GM18520 (cell line): ENCODE results near the gene KIRREL3.

Experiments
- ATAC-seq: cut with Tn5 transposase; IDR thresholded peaks from one replicate; pipeline ENCODE4 v1.9.1; 2021; ENCODE audit not compliant: unreplicated experiment

KIRREL3 gene

GRCh38 chr11:126415128-126415527 is 585.4 kb downstream of the KIRREL3 start:
- no peak for ATAC-seq

- no peak for ATAC-seq
These were observed 586.0 kb downstream of the KIRREL3 start for GRCh38 chr11:126414615-126415014.

GRCh38 chr11:126413843-126414405 is 586.6 kb downstream of the KIRREL3 start:
- ATAC-seq: no peak

DNA sequence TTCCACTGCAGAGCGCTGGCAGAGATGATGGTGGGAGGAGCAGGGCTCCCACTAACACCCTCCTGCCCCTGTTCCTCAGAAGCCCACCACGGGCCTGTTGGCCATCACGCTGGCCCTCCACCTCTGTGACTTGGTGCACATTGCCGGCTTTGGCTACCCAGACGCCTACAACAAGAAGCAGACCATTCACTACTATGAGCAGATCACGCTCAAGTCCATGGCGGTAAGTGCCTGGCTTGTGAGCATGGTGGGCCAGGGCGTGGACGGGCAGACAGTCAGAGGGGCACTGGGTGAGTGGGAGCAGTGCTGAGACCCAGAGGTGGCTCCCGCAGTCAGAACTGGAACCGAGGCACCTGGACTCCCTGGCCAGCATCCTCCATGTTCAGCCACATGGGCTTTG is 587.1 kb downstream of the KIRREL3 start:
- no peak for ATAC-seq

- ATAC-seq: no peak
These were observed 588.6 kb downstream of the KIRREL3 start for GRCh38 chr11:126411971-126412381.

DNA sequence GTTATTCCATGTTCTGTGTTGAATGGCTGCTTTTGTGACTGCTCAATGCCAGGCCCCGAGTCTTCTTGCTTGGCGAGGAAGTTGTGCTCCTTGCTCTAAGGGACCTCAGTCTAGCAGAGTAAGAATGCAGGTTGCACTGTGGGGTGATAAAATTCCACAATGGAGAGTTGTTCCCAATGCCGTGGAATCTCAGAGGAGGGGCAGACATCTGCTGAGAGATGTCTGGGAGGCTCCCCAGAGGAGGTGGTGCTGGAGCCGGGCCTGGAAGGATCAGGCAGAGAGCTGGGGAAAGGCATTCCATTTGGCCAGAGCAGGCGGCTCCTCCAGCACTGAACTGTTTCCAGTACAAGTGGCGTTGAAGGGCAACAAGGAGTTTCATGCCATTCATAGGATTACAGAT is 589.9 kb downstream of the KIRREL3 start:
- no peak for ATAC-seq

DNA sequence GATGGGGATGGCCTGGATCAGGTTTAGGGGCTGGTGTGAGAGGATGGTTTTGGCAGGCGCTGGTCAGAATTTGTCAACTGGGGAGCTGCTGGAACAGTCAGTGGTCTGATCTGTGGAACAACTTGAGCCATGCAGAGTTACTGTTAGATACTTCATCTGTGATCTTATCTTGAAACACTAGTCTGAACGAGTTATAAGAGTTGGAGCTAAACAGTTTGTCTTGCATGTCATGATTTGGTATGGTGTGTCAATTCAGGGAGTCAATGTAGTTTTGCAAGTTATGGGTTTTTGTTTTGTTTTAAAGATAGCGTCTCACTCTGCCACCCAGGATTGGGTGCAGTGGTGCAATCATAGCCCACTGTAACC is 591.0 kb downstream of the KIRREL3 start:
- ATAC-seq: no peak

GRCh38 chr11:126408901-126409619 is 591.5 kb downstream of the KIRREL3 start:
- ATAC-seq: no peak

DNA sequence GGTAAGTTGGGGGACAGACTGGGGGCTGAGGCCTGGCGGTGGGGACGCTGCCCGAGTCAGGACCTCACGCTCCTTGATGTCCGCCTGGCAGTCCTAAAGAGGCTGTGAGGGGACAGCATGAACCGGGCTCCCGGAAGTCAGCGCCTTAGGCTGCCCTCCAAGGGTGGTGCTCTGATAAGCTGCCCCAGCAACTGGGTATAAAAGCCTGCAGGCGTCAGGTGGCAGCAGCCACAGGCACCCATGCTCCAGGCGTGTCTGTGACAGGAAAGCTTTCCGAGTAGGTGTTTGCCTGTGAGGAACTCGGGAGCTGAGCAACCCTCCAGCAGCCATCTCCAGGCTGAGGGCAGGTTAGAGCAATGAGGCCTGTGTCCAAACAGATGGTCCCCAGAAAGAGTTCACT is 592.1 kb downstream of the KIRREL3 start:
- no peak for ATAC-seq

DNA sequence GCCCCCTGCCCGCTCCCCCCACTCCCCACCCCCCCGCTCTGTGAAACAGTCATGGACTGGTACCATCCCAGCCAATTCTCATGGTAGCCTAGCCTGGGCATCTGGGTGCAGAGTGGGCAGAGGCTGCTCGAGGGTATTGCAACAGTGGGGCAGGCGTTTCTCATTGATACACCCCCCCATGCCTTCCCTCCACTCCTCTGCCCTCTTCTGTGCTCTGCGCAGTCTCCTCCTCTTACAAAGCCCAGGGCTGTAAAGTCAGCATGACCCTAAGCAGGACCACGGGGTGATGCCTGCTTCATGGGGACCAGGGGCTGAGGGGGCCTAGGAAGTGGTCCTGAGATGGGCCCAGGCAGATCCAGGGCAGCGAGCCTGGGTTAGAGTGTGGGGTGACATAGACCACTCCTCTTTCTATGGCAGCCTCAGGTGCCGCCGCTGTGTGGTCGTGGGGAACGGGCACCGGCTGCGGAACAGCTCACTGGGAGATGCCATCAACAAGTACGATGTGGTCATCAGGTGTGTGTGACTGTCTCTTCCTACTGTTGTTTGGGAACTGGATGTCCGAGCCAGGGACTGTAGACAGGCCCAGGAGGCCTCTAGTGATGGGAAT is 592.8 kb downstream of the KIRREL3 start:
- ATAC-seq: no peak

DNA sequence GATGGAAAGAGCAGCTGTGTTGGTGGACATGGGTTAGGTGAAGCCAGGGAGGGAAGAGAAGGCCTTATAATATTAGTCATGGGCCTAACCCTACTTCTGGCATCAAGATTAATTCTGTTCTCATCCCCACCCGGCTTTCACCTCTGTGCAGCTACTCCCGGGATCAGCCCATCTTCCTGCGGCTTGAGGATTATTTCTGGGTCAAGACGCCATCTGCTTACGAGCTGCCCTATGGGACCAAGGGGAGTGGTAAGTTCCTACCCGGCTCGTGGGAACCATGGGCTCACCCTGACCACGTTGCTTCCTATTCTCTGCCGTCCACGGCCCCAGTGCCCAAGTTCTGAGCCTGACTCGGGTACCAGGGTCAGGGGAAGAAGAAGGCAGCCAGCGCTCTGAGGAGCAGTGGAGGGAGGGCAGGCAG is 593.5 kb downstream of the KIRREL3 start:
- no peak for ATAC-seq

DNA sequence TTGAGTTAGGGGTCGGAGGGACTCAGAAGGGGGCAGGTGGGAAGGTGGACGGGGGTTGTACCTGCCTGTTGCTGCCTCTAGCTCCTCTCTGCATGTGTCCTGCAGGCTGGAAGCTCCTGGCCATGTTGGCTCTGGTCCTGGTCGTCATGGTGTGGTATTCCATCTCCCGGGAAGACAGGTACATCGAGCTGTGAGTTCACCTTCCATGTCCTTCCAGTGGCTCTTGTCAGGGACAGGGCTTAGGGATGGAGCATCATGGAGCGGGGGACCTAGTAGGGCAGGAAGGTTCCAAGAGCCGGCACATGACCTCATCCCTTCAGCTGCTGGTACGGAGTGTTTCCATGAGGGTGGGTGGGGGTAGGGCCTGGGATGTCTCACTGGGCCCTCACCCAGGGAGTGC is 594.2 kb downstream of the KIRREL3 start:
- no peak for ATAC-seq

DNA sequence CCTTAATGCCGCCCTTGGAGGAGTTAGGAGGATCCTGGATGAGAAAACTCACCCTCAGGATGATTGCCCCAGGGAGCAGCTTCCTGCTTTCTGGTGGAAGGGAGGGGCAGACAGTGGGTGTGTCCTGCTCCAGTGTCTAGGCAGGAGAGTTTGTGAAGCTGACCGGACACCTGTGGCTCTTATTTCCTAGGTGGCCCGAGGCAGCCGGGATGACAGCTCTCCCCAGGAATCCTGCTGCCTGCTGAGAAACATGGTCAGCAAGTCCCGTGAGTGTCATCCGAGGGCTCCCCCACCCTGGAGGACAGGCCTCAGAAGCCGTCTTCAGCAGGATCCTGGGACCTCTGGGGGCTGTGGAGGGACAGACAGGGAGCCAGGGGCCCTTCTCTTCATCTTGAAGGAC is 594.7 kb downstream of the KIRREL3 start:
- ATAC-seq: no peak

- ATAC-seq: no peak
These were observed 595.2 kb downstream of the KIRREL3 start for GRCh38 chr11:126405374-126405773.

DNA sequence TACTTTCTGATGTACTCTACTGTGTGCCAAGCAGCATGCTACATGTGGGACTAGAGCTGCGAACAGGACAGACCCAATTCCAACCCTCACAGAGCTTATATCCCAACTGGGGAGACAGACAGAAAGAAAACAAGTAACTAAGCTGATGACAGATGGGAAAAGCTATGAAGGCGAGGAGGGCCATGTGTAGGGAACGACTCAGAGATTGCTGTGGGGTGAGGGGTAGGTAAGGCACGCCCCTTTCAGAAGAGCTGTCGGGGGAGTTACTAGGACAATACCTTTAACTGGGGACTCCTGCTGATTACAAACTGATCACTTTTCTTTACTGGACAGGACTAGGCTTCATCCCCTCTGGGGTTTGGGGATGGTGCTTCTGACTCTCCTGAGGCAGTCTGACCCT is 596.2 kb downstream of the KIRREL3 start:
- ATAC-seq: no peak

GRCh38 chr11:126403658-126404057 is 596.9 kb downstream of the KIRREL3 start:
- ATAC-seq: peak; percentile 99

- no peak for ATAC-seq
These were observed 597.5 kb downstream of the KIRREL3 start for GRCh38 chr11:126403022-126403581.

- no peak for ATAC-seq
These were observed 600.1 kb downstream of the KIRREL3 start for GRCh38 chr11:126400479-126400878.

DNA sequence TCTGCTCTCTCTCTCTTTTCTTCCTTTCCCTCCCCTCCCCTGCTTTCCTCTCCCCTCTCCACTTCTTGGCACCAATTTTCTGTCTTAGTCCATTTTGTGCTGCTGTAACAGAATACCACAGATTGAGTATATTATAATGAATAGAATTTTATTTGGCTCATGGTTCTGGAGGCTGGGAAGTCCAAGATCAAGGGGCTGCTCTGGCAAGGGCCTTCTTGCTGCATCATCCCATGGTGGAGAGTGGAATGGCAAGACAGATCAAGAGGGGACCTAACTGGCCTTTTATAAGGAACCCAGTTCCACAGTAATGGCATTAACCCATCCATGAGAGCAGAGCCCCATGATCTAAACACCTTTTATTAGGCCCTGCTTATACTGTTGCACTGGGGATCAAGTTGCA is 600.6 kb downstream of the KIRREL3 start:
- no peak for ATAC-seq

- no peak for ATAC-seq
These were observed 601.8 kb downstream of the KIRREL3 start for GRCh38 chr11:126398721-126399120.

- no peak for ATAC-seq
These were observed 602.3 kb downstream of the KIRREL3 start for GRCh38 chr11:126398296-126398695.

GRCh38 chr11:126396965-126397364 is 603.6 kb downstream of the KIRREL3 start:
- ATAC-seq: no peak
